ENCODE results near the gene HERPUD2.
A peak's percentile ranks its signal among the peaks of the same experiment; 100 is the strongest.

HERPUD2 gene

GRCh38 chr7:35630024-35630972 lies 64.6 kb downstream of the HERPUD2 start:
- TF ChIP-seq NFRKB (IDR thresholded peaks at IDR 0.05) (no peak), SP1 (IDR thresholded peaks at IDR 0.05) (no peak), ELF4 (IDR thresholded peaks at IDR 0.05) (no peak), ARNT (IDR thresholded peaks at IDR 0.05) (no peak), HDGF (IDR thresholded peaks at IDR 0.05; ENCODE audit: borderline replicate concordance) (no peak), SUZ12 (IDR thresholded peaks at IDR 0.05) (no peak), LEF1 (IDR thresholded peaks at IDR 0.05; ENCODE audit: borderline replicate concordance) (no peak), L3MBTL2 (conservative IDR thresholded peaks at IDR 0.05) (no peak), FOXA1 (IDR thresholded peaks at IDR 0.05) (no peak), CTBP1 (IDR thresholded peaks at IDR 0.05; ENCODE audit: borderline replicate concordance) (no peak), FOXM1 (IDR thresholded peaks at IDR 0.05; ENCODE audit: borderline replicate concordance) (no peak), TARDBP (IDR thresholded peaks at IDR 0.05) (no peak), ZNF384 (IDR thresholded peaks at IDR 0.05) (no peak), FOXK2 (IDR thresholded peaks at IDR 0.05) (no peak), BHLHE40 (IDR thresholded peaks at IDR 0.05; ENCODE audit: borderline replicate concordance) (no peak)
- TF ChIP-seq, protein P1, sequence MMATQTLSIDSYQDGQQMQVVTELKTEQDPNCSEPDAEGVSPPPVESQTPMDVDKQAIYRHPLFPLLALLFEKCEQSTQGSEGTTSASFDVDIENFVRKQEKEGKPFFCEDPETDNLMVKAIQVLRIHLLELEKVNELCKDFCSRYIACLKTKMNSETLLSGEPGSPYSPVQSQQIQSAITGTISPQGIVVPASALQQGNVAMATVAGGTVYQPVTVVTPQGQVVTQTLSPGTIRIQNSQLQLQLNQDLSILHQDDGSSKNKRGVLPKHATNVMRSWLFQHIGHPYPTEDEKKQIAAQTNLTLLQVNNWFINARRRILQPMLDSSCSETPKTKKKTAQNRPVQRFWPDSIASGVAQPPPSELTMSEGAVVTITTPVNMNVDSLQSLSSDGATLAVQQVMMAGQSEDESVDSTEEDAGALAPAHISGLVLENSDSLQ (IDR thresholded peaks at IDR 0.05) = no peak
- no peak for DNase-seq (ENCODE audit: extremely low spot score)
- ChIA-PET POLR2A (no interaction called here), CTCF (no interaction called here)

GRCh38 chr7:35624299-35625186 lies 70.4 kb downstream of the HERPUD2 start:
- POLR2A ChIA-PET = no interaction called here

DNA sequence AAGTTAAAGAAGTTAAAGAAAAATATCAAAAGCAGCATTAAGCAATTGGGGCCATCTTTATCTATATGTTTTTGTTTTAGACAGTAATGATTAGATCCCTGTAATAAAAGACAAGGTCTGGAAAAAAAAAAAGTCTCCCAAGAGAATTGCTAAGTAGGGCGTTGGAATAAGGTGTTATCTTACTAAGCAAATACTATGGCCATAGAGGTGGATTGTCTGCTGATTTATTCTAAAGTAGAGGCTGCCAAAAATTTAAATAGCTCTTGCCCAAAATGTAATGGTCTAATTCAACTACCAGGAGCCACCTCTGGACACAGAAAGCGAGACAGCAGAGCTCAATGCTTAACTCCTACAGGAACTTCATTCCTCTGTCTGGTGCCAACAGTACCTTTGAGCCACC lies 71.6 kb downstream of the HERPUD2 start:
- POLR2A ChIA-PET = no interaction called here
- CTCF ChIA-PET = interaction anchor here (0.9 to 2.3 kb wide), 5 partner anchors 10 to 194 kb away, joined by 3 to 6 read pairs (median 3); no protein-coding TSS in a partner anchor
- DNase-seq (ENCODE audit: extremely low spot score) = no peak
- no peak for TF ChIP-seq ELF4 (IDR thresholded peaks at IDR 0.05)
- TF ChIP-seq L3MBTL2 (conservative IDR thresholded peaks at IDR 0.05) = no peak
- no peak for TF ChIP-seq FOXM1 (IDR thresholded peaks at IDR 0.05; ENCODE audit: borderline replicate concordance)
- peak; percentile 54; the same call in 1 of the 2 replicates for TF ChIP-seq ZNF384 (IDR thresholded peaks at IDR 0.05)
- no peak for TF ChIP-seq TARDBP (IDR thresholded peaks at IDR 0.05)

More at GRCh38 chr7:35624299-35625186, 70.4 kb downstream of the HERPUD2 start:
- DNase-seq (ENCODE audit: extremely low spot score) = peak; percentile 66
- TF ChIP-seq CTBP1 (IDR thresholded peaks at IDR 0.05; ENCODE audit: borderline replicate concordance) (no peak), HDGF (IDR thresholded peaks at IDR 0.05; ENCODE audit: borderline replicate concordance) (no peak), FOXM1 (IDR thresholded peaks at IDR 0.05; ENCODE audit: borderline replicate concordance) (no peak), FOXK2 (IDR thresholded peaks at IDR 0.05) (no peak), FOXA1 (IDR thresholded peaks at IDR 0.05) (no peak)
- CTCF ChIA-PET = interaction anchor here (0.6 to 2.3 kb wide), 10 partner anchors 11 to 801 kb away, joined by 3 to 6 read pairs (median 3); no protein-coding TSS in a partner anchor

DNA sequence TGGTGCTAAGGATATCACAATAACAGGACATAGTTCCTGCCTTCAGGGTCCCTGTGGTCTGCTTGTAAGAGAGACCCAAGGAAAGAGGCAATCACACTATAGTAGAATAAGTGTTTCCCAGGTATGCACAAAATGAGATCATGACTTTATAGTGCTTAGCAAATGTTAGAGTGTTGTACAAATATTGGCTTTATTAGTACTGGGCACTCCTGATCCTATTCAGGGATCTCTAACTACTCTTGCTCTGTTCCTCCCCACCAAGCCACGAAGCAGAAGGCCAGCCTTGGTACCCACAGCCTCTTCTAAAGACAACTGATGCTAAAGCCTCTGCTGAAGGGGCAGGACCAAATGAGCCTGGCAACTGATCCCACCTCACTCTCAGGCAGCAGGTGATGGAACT lies 75.1 kb downstream of the HERPUD2 start:
- CTCF ChIA-PET = no interaction called here
- DNase-seq (ENCODE audit: extremely low spot score) = no peak

DNA sequence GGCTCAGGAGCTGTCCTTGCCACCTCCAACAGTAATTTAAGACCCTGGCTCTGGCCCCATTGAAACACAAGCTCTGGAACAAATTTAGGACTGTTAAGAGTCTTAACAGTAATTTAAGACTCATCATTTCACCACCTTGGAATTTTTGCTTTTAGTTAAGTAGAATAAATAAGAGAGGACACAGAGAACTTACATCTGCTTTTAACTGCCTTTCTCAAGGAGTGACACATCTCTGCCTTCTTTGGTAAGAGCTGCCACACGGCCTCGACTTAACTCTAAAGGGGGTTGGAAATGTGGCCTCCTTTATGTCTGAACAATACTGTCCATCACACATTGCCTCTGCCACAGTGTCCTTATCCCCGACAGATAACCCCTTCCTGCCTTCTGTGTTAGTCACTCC lies 77.9 kb downstream of the HERPUD2 start:
- DNase-seq (ENCODE audit: extremely low spot score) = no peak
- ChIA-PET POLR2A (interaction anchor here (1.1 kb wide), 1 partner anchor 580 kb away, joined by 3 read pairs; the partner anchor contains the start of gene DPY19L1), CTCF (no interaction called here)
- no peak for TF ChIP-seq FOXK2 (IDR thresholded peaks at IDR 0.05)
- TF ChIP-seq NFRKB (IDR thresholded peaks at IDR 0.05) = no peak
- TF ChIP-seq FOXM1 (IDR thresholded peaks at IDR 0.05; ENCODE audit: borderline replicate concordance) = no peak

More for the DNA sequence above, 75.1 kb downstream of the HERPUD2 start:
- POLR2A ChIA-PET = no interaction called here
- TF ChIP-seq ARNT (IDR thresholded peaks at IDR 0.05) (no peak), SUZ12 (IDR thresholded peaks at IDR 0.05) (no peak), ZNF384 (IDR thresholded peaks at IDR 0.05) (no peak), CTBP1 (IDR thresholded peaks at IDR 0.05; ENCODE audit: borderline replicate concordance) (no peak), BHLHE40 (IDR thresholded peaks at IDR 0.05; ENCODE audit: borderline replicate concordance) (no peak), TARDBP (IDR thresholded peaks at IDR 0.05) (no peak), FOXK2 (IDR thresholded peaks at IDR 0.05) (no peak), L3MBTL2 (conservative IDR thresholded peaks at IDR 0.05) (no peak), HDGF (IDR thresholded peaks at IDR 0.05; ENCODE audit: borderline replicate concordance) (no peak), SP1 (IDR thresholded peaks at IDR 0.05) (no peak), NFRKB (IDR thresholded peaks at IDR 0.05) (no peak), FOXM1 (IDR thresholded peaks at IDR 0.05; ENCODE audit: borderline replicate concordance) (no peak), LEF1 (IDR thresholded peaks at IDR 0.05; ENCODE audit: borderline replicate concordance) (no peak), ELF4 (IDR thresholded peaks at IDR 0.05) (no peak), FOXA1 (IDR thresholded peaks at IDR 0.05) (no peak)
- TF ChIP-seq, protein P1 (IDR thresholded peaks at IDR 0.05) = no peak

DNA sequence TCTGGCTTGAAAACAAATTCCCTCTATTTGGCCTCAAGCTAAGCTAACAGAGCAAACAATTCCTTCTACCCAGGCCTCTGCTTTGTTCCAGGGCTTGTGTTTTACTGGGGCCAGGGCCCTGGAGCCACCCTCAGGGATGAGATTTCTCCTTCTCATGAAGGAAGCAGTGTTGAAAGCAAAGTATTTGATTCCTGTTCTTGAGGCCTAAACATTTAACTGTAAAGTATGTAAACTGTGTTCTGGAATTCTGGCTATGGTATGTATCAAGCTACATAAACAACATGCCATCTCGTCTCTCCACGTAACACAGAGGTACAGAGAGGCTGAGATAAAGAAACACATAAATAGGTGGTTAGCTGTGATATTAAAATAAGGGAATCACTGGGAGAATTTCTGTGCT lies 81.8 kb downstream of the HERPUD2 start:
- CTCF ChIA-PET = interaction anchor here (1.0 kb wide), 1 partner anchor 11 kb away, joined by 3 read pairs; no protein-coding TSS in a partner anchor

More for the DNA sequence above, 81.8 kb downstream of the HERPUD2 start:
- TF ChIP-seq ELF4 (IDR thresholded peaks at IDR 0.05) (no peak), NFRKB (IDR thresholded peaks at IDR 0.05) (no peak), L3MBTL2 (conservative IDR thresholded peaks at IDR 0.05) (no peak), FOXK2 (IDR thresholded peaks at IDR 0.05) (no peak), BHLHE40 (IDR thresholded peaks at IDR 0.05; ENCODE audit: borderline replicate concordance) (no peak), HDGF (IDR thresholded peaks at IDR 0.05; ENCODE audit: borderline replicate concordance) (no peak), ZNF384 (IDR thresholded peaks at IDR 0.05) (no peak), SUZ12 (IDR thresholded peaks at IDR 0.05) (no peak), TARDBP (IDR thresholded peaks at IDR 0.05) (no peak), CTBP1 (IDR thresholded peaks at IDR 0.05; ENCODE audit: borderline replicate concordance) (no peak), FOXM1 (IDR thresholded peaks at IDR 0.05; ENCODE audit: borderline replicate concordance) (no peak), LEF1 (IDR thresholded peaks at IDR 0.05; ENCODE audit: borderline replicate concordance) (no peak), ARNT (IDR thresholded peaks at IDR 0.05) (no peak), SP1 (IDR thresholded peaks at IDR 0.05) (no peak), FOXA1 (IDR thresholded peaks at IDR 0.05) (no peak)
- TF ChIP-seq, protein P1 (IDR thresholded peaks at IDR 0.05) = no peak
- DNase-seq (ENCODE audit: extremely low spot score) = no peak
- POLR2A ChIA-PET = no interaction called here

Measured in HEK293T (cell line).